Peyer's patch (tissue), 4 donors: ENCODE data around the gene LRRC46.

Experiments
- CTCF ChIP-seq, 6 experiments: fragments of 450-650 bp in 4 of 6; fragments of 200-600 bp in 2 of 6; sonication (generic) in 1 of 6; IDR thresholded peaks; one replicate each; pipeline ENCODE4 v1.5.1; 2017 to 2019; ENCODE audit warnings: antibody characterized with exemption in 6 of 6, mild to moderate bottlenecking in 3 of 6, moderate library complexity in 1 of 6
- POLR2A ChIP-seq, 2 donors: fragments of 450-650 bp; IDR thresholded peaks; one replicate each; pipeline ENCODE4 v1.5.1; 2017; ENCODE audit warnings: antibody characterized with exemption in 2 of 2, mild to moderate bottlenecking in 2 of 2, moderate library complexity in 2 of 2

- TF ChIP-seq CTCF (IDR thresholded peaks at IDR 0.05) (no peak), POLR2A (IDR thresholded peaks at IDR 0.05) (no peak)
These were observed 15.2 kb upstream of the LRRC46 start for GRCh38 chr17:47816111-47816735.
